AG04449 (cell line): ENCODE measurements around the gene ROBO4.

Experiments
- CTCF ChIA-PET: fragments of 350-600 bp; formaldehyde crosslinking; extraction: SDS; loops from one replicate; lab custom pipeline; 2021; ENCODE audit warnings: antibody characterized with exemption; lab: Yijun Ruan, JAX
- POLR2A ChIA-PET: fragments of 400-600, 350-600 bp; formaldehyde crosslinking; extraction: SDS; loops from one replicate; lab custom pipeline; 2020; ENCODE audit warnings: antibody characterized with exemption, inconsistent platforms; lab: Yijun Ruan, JAX
- DNase-seq: peaks from one replicate; pipeline ENCODE4 v3.0.0-alpha.2; 2010; ENCODE audit warnings: low read depth, low spot score
- H3K4me3 ChIP-seq: 2 replicates; pipeline ENCODE4 v1.5.1; 2011; ENCODE audit warnings: low read depth, mild to moderate bottlenecking, control low read depth, low read length
- CTCF ChIP-seq: IDR thresholded peaks from one replicate; pipeline ENCODE4 v1.5.1; 2011; ENCODE audit warnings: mild to moderate bottlenecking, moderate library complexity, low read length, control low read depth, inconsistent platforms; ENCODE audit not compliant: insufficient read depth; ENCODE audit errors: missing control alignments

Gene ROBO4

GRCh38 chr11:124839972-124840621, 57.6 kb downstream of the ROBO4 start:
- no peak for TF ChIP-seq CTCF
- peak overlapping the region; percentile 27 for H3K4me3 ChIP-seq
- ChIA-PET POLR2A (no interaction called here), CTCF (interaction anchor here (1.0 to 9.4 kb wide), 8 partner anchors 11 to 196 kb away, joined by 3 to 176 read pairs (median 24); partner anchors contain the start of genes ROBO3, SIAE and SPA17)
- DNase-seq: no peak

GRCh38 chr11:124839128-124839971, 58.3 kb downstream of the ROBO4 start:
- DNase-seq: no peak
- peak overlapping the region; percentile 27 for H3K4me3 ChIP-seq
- ChIA-PET CTCF (interaction anchor here (0.6 to 9.4 kb wide), 14 partner anchors 8 to 214 kb away, joined by 3 to 176 read pairs (median 14); partner anchors contain the start of genes ROBO3, SIAE and SPA17), POLR2A (interaction anchor here (0.6 kb wide), 1 partner anchor 35 kb away, joined by 3 read pairs; no protein-coding TSS in a partner anchor)
- no peak for TF ChIP-seq CTCF

GRCh38 chr11:124838805-124839127, 58.9 kb downstream of the ROBO4 start:
- POLR2A ChIA-PET: interaction anchor here (0.6 kb wide), 1 partner anchor 35 kb away, joined by 3 read pairs; no protein-coding TSS in a partner anchor
- DNase-seq: no peak
- no peak overlapping the region for H3K4me3 ChIP-seq
- TF ChIP-seq CTCF: no peak
- CTCF ChIA-PET: interaction anchor here (0.6 to 9.4 kb wide), 21 partner anchors 9 to 214 kb away, joined by 3 to 176 read pairs (median 9); partner anchors contain the start of genes MSANTD2, ROBO3, SIAE and SPA17

GRCh38 chr11:124837491-124837856, 60.2 kb downstream of the ROBO4 start:
- POLR2A ChIA-PET: interaction anchor here (0.8 to 1.0 kb wide), 2 partner anchors 39 to 185 kb away, joined by 3 read pairs; no protein-coding TSS in a partner anchor
- CTCF ChIA-PET: interaction anchor here (0.5 to 9.4 kb wide), 47 partner anchors 9 to 628 kb away, joined by 3 to 176 read pairs (median 6); partner anchors contain the start of genes CCDC15, HEPACAM, MSANTD2 and ROBO3

GRCh38 chr11:124835918-124836317, 61.7 kb downstream of the ROBO4 start:
- no peak for DNase-seq
- no peak for TF ChIP-seq CTCF
- ChIA-PET POLR2A (no interaction called here), CTCF (interaction anchor here (0.6 to 9.4 kb wide), 31 partner anchors 10 to 1045 kb away, joined by 3 to 176 read pairs (median 6); partner anchors contain the start of genes CCDC15, MSANTD2, ROBO3 and SIAE)
- no peak overlapping the region for H3K4me3 ChIP-seq

More at GRCh38 chr11:124837491-124837856, 60.2 kb downstream of the ROBO4 start:
- DNase-seq: peak; percentile 56
- TF ChIP-seq CTCF: peak; percentile 67
- no peak overlapping the region for H3K4me3 ChIP-seq
